SK-N-MC (cell line): ENCODE data around the gene KAT8.

ENCODE experiments used
- EZH2 ChIP-seq: fragments of 200-600 bp; sonication (generic); IDR thresholded peaks from one replicate; pipeline ENCODE4 v1.6.1; 2017; ENCODE audit warnings: antibody characterized with exemption
- POLR2AphosphoS5 ChIP-seq: IDR thresholded peaks from 2 replicates; pipeline ENCODE4 v1.6.1; 2012; ENCODE audit warnings: mild to moderate bottlenecking, low read depth, low read length, borderline replicate concordance

DNA sequence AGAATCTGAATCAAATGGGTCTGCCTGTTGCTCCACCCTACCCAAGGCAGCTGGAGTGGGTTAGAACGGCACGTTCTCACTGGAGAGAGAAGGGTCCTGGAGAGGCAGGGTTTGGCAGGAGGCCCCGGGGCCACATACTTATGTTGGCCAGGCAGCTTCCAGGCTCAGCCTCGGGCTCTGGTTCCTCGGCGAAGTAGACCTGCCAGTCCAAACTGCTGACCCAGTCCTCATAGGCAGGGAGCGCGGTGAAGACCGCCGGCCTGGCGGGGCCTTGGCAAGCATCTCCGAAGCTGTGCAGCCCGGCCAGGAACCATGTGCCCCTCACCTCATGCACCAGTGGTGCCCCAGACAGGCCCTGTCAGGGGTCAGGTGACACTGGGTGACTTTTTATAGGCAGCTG lies 33.5 kb upstream of the KAT8 start:
- TF ChIP-seq POLR2AphosphoS5 (no peak), EZH2 (no peak)
